Measurements from ENCODE around the gene MIEF2. TPM values are rescaled to one million over a fixed set of nuclear protein-coding genes. Genes with fewer than 3 reads are reported as not detected.
"Not testable (repeated sequence)": the region's sequence is repeated elsewhere in the genome, so short reads cannot be mapped to it uniquely, and the experiment has no call there.

The MIEF2 gene
- 13.8 and 26.4 TPM in 2 replicates for total RNA-seq (2014; rRNA removed; shearing (Covaris generic))
- 8.8 and 10.0 TPM in 2 replicates for polyA plus RNA-seq (2016; fragmentation: Nextera tagmentation; extraction: Ambion mirVana)

GRCh38 chr17:18260332-18261145, at the start of gene MIEF2:
MIEF2 (plus strand) TSS chr17:18260662; CDS start chr17:18262721, 2,059 bp downstream.
- Histone ChIP-seq H2AFZ (peak within 1 kb of the TSS; percentile 94), H3K9me2 (ENCODE audit: insufficient read depth) (no peaks in the 10 kb centered on the region), H3K4me3 (peak within 1 kb of the TSS; percentile 96), H3K4me1 (ENCODE audit: insufficient read depth) (peaks cover 26% of the 10 kb centered on the region), H3K36me3 (ENCODE audit: low read depth) (peaks cover 11% of the 10 kb centered on the region; the same call in 1 of the 2 replicates), H3F3A (ENCODE audit: insufficient read depth) (0 out of 2 replicates have a peak, but pooled peaks cover 6% of the 10 kb centered on the region), H3K9ac (peak within 1 kb of the TSS; percentile 95), H4K20me1 (ENCODE audit: insufficient read depth) (no peaks in the 10 kb centered on the region), H3K4me2 (ENCODE audit: unreplicated experiment) (peak within 1 kb of the TSS; percentile 87), H3K27ac (peak within 1 kb of the TSS; percentile 90), H3K27me3 (replicated peaks; ENCODE audit: insufficient read depth) (no peaks in the 10 kb centered on the region), H3K9me3 (ENCODE audit: low read depth) (no peaks in the 10 kb centered on the region), H3K79me2 (ENCODE audit: insufficient read depth) (peaks cover 39% of the 10 kb centered on the region)
- WGBS, 2 experiments (ENCODE audit: low coverage in 1 of 2, low lambda C conversion rate in 2 of 2, missing lambda C conversion rate in 2 of 2), result 1% methylated on average over 56 to 68 of the region's 72 CpGs
- peak; percentile 98 for DNase-seq
- no peak for TF ChIP-seq EZH2 (IDR thresholded peaks at IDR 0.05; ENCODE audit: insufficient read depth, poor library complexity, severe bottlenecking)
- no peak for TF ChIP-seq EZH2phosphoT487 (IDR thresholded peaks at IDR 0.05; ENCODE audit: insufficient read depth, low read depth)
- in situ Hi-C loops (cut with MboI), result no loop called here

GRCh38 chr17:18213666-18214270, 46.7 kb upstream of the MIEF2 start:
- in situ Hi-C loops (cut with MboI), result no loop called here
- Histone ChIP-seq H2AFZ (no peak overlapping the region), H3K9ac (no peak overlapping the region), H3F3A (ENCODE audit: insufficient read depth) (peaks cover 17% of the 10 kb centered on the region), H3K79me2 (ENCODE audit: insufficient read depth) (peaks cover 14% of the 10 kb centered on the region), H3K4me1 (ENCODE audit: insufficient read depth) (peaks cover under 1% of the 10 kb centered on the region; the same call in 1 of the 2 replicates), H4K20me1 (ENCODE audit: insufficient read depth) (no peaks in the 10 kb centered on the region), H3K27ac (no peak overlapping the region), H3K9me2 (ENCODE audit: insufficient read depth) (no peaks in the 10 kb centered on the region), H3K36me3 (ENCODE audit: low read depth) (peaks cover 22% of the 10 kb centered on the region; the same call in 1 of the 2 replicates), H3K9me3 (ENCODE audit: low read depth) (no peaks in the 10 kb centered on the region), H3K4me2 (ENCODE audit: unreplicated experiment) (no peak overlapping the region), H3K27me3 (replicated peaks; ENCODE audit: insufficient read depth) (no peaks in the 10 kb centered on the region), H3K4me3 (no peak overlapping the region)
- WGBS, 2 experiments (ENCODE audit: low coverage in 1 of 2, low lambda C conversion rate in 2 of 2, missing lambda C conversion rate in 2 of 2), result 53 to 59% methylated on average over 7 of the region's 7 CpGs
- DNase-seq, result no peak
- TF ChIP-seq EZH2 (IDR thresholded peaks at IDR 0.05; ENCODE audit: insufficient read depth, poor library complexity, severe bottlenecking) (no peak), EZH2phosphoT487 (IDR thresholded peaks at IDR 0.05; ENCODE audit: insufficient read depth, low read depth) (no peak)

- H3F3A ChIP-seq (ENCODE audit: insufficient read depth), result peaks cover 21% of the 10 kb centered on the region
- H3K79me2 ChIP-seq (ENCODE audit: insufficient read depth); in situ Hi-C loops (cut with MboI); H2AFZ ChIP-seq; H4K20me1 ChIP-seq (ENCODE audit: insufficient read depth); H3K27ac ChIP-seq; H3K36me3 ChIP-seq (ENCODE audit: low read depth); H3K4me3 ChIP-seq; H3K9me2 ChIP-seq (ENCODE audit: insufficient read depth); DNase-seq; H3K9ac ChIP-seq; H3K9me3 ChIP-seq (ENCODE audit: low read depth); H3K27me3 ChIP-seq (replicated peaks; ENCODE audit: insufficient read depth); H3K4me2 ChIP-seq (ENCODE audit: unreplicated experiment): not testable (repeated sequence)
- 62 to 65% methylated on average over 9 to 11 of the region's 11 CpGs for WGBS, 2 experiments (ENCODE audit: low coverage in 1 of 2, low lambda C conversion rate in 2 of 2, missing lambda C conversion rate in 2 of 2)
- peaks cover 18% of the 10 kb centered on the region for H3K4me1 ChIP-seq (ENCODE audit: insufficient read depth)
These were observed 43.6 kb upstream of the MIEF2 start for GRCh38 chr17:18216906-18217305.

- Histone ChIP-seq H3K4me1 (ENCODE audit: insufficient read depth) (peaks cover 18% of the 10 kb centered on the region), H3K4me2 (ENCODE audit: unreplicated experiment) (no peak overlapping the region), H3K4me3 (no peak overlapping the region), H3K79me2 (ENCODE audit: insufficient read depth) (no peaks in the 10 kb centered on the region), H2AFZ (no peak overlapping the region), H3K27me3 (replicated peaks; ENCODE audit: insufficient read depth) (no peaks in the 10 kb centered on the region), H3F3A (ENCODE audit: insufficient read depth) (peaks cover 21% of the 10 kb centered on the region), H3K9me2 (ENCODE audit: insufficient read depth) (no peaks in the 10 kb centered on the region), H3K27ac (no peak overlapping the region), H3K9me3 (ENCODE audit: low read depth) (no peaks in the 10 kb centered on the region), H4K20me1 (ENCODE audit: insufficient read depth) (no peaks in the 10 kb centered on the region), H3K9ac (no peak overlapping the region), H3K36me3 (ENCODE audit: low read depth) (no peaks in the 10 kb centered on the region)
- WGBS, 2 experiments (ENCODE audit: low coverage in 1 of 2, low lambda C conversion rate in 2 of 2, missing lambda C conversion rate in 2 of 2), result 2 to 7% methylated on average over 5 to 6 of the region's 6 CpGs
- TF ChIP-seq EZH2phosphoT487 (IDR thresholded peaks at IDR 0.05; ENCODE audit: insufficient read depth, low read depth) (no peak), EZH2 (IDR thresholded peaks at IDR 0.05; ENCODE audit: insufficient read depth, poor library complexity, severe bottlenecking) (no peak)
- DNase-seq, result peak; percentile 67
- in situ Hi-C loops (cut with MboI), result no loop called here
These were observed 42.9 kb upstream of the MIEF2 start for GRCh38 chr17:18217412-18218015.

All from GM23248 (cell line).